Upper lobe of left lung (tissue), 4 donors: ENCODE measurements around the gene CLEC4M.

Source experiments
- POLR2A ChIP-seq, 4 donors: fragments of 450-650 bp; IDR thresholded peaks; one replicate each; pipeline ENCODE4 v1.5.1; 2016 to 2017; ENCODE audit warnings: antibody characterized with exemption in 4 of 4, mild to moderate bottlenecking in 2 of 4
- TF ChIP-seq, protein P1 (sequence below), 6 experiments: fragments of 450-650 bp in 4 of 6; fragments of 200-600 bp in 2 of 6; sonication (generic) in 2 of 6; IDR thresholded peaks; one replicate each; pipeline ENCODE4 v1.5.1; 2016 to 2019; ENCODE audit warnings: antibody characterized with exemption in 6 of 6

DNA sequence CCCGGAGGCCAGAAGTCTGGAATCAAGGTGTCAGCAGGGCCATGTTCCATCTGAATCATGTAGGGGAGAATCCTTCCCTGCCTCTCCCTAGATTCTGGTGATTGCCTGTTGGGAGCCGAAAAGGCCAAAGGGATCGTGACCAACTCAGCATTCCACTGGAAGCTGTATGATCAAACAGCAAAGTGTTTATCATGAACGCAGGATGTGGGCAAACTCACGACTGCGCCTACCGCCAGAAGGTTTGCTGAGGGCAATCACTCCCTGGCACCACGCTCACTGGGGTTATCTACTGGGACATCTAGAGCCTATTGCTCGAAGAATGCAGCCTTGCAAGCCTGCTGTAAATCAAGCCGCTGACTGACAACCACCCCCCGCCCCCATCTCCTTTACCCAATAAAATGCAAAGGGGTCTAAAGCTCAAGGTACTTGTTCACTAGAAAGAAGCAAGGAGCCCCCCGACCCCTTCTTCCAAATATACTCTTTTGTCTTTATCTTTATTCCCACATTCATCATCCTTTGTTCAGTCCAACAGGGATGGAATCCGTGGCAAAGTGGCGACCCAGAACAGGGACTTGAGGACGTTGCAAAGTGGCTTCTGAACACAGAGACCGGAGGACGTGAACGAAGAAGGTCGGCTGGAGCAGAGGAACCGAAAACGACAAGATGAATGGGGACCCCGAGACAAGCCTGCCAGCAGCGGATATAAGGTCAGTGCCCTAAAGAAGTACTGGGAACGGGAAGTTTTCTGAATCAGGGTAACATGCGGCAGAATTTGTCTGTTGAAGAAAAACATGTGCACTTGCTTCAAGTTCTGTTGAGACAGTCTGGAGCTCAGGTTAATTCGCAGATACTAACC lies 16.8 kb downstream of the CLEC4M start:
- TF ChIP-seq, protein P1, sequence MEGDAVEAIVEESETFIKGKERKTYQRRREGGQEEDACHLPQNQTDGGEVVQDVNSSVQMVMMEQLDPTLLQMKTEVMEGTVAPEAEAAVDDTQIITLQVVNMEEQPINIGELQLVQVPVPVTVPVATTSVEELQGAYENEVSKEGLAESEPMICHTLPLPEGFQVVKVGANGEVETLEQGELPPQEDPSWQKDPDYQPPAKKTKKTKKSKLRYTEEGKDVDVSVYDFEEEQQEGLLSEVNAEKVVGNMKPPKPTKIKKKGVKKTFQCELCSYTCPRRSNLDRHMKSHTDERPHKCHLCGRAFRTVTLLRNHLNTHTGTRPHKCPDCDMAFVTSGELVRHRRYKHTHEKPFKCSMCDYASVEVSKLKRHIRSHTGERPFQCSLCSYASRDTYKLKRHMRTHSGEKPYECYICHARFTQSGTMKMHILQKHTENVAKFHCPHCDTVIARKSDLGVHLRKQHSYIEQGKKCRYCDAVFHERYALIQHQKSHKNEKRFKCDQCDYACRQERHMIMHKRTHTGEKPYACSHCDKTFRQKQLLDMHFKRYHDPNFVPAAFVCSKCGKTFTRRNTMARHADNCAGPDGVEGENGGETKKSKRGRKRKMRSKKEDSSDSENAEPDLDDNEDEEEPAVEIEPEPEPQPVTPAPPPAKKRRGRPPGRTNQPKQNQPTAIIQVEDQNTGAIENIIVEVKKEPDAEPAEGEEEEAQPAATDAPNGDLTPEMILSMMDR (IDR thresholded peaks at IDR 0.05), result no peak
- TF ChIP-seq POLR2A (IDR thresholded peaks at IDR 0.05), result no peak
